Chondrocyte (in vitro differentiated cells): ENCODE results near the gene SEC14L1. TPM values are rescaled to one million over a fixed set of nuclear protein-coding genes. Genes with fewer than 3 reads are reported as not detected.

Experiments
- DNase-seq: peaks from one replicate; pipeline ENCODE4 v3.0.0; 2021; ENCODE audit warnings: mixed read lengths, low spot score
- H3K27ac Mint-ChIP-seq: one replicate; pipeline ENCODE4 v1.8.0; 2021; ENCODE audit warnings: mild to moderate bottlenecking, moderate library complexity, mixed read lengths; ENCODE audit not compliant: unreplicated experiment
- H3K27me3 Mint-ChIP-seq: 2 replicates; pipeline ENCODE4 v1.8.0; 2021; ENCODE audit warnings: low read depth, mixed read lengths
- H3K36me3 Mint-ChIP-seq: 2 replicates; pipeline ENCODE4 v1.8.0; 2021; ENCODE audit warnings: low read depth, mixed read lengths
- H3K4me1 Mint-ChIP-seq: 2 replicates; pipeline ENCODE4 v1.8.0; 2021; ENCODE audit warnings: low read depth, mild to moderate bottlenecking, mixed read lengths
- H3K4me3 Mint-ChIP-seq: one replicate; pipeline ENCODE4 v1.8.0; 2021; ENCODE audit warnings: mild to moderate bottlenecking, moderate library complexity, mixed read lengths; ENCODE audit not compliant: unreplicated experiment
- H3K9me3 Mint-ChIP-seq: 2 replicates; pipeline ENCODE4 v1.8.0; 2021; ENCODE audit warnings: low read depth, mixed read lengths
- total RNA-seq: library from RNA; stranded (reverse); gene quantifications from 3 replicates; pipeline ENCODE4 v1.2.1, GENCODE V29; 2021
- TF ChIP-seq, protein P1 (sequence below): fragments of 200-600 bp; sonication (generic); IDR thresholded peaks from 2 replicates; pipeline ENCODE4 v1.5.0; 2021; ENCODE audit warnings: antibody characterized with exemption, mild to moderate bottlenecking, moderate library complexity

Gene SEC14L1
- total RNA-seq, 1 donor from 2014 or later = 51.8 TPM

DNA sequence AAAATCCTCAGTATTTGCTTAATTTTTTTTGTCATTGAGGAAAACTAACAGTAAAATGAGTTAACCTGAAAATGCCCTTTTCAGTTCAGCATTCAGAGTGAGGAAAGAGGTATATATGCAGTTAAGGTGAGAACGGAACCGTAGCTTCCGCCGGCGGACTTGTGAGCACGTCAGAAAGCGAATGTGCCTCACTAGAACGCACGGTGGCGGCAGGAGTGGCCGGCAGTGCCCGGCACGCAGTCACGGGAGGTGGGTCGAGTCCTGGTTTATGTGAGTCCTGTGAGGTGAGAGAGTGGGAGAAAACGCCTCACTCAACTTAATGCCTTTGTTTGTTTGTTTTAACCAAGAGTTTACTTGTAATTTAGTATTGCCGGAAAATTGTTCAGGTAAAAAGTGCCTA lies 6.1 kb downstream of the SEC14L1 start:
- Mint-ChIP-seq H3K9me3 (no peaks in the 10 kb centered on the region), H3K4me3 (no peak overlapping the region), H3K27ac (no peak overlapping the region), H3K4me1 (peaks cover 45% of the 10 kb centered on the region), H3K27me3 (no peaks in the 10 kb centered on the region), H3K36me3 (peaks cover 17% of the 10 kb centered on the region)
- no peak for DNase-seq
- TF ChIP-seq, protein P1, sequence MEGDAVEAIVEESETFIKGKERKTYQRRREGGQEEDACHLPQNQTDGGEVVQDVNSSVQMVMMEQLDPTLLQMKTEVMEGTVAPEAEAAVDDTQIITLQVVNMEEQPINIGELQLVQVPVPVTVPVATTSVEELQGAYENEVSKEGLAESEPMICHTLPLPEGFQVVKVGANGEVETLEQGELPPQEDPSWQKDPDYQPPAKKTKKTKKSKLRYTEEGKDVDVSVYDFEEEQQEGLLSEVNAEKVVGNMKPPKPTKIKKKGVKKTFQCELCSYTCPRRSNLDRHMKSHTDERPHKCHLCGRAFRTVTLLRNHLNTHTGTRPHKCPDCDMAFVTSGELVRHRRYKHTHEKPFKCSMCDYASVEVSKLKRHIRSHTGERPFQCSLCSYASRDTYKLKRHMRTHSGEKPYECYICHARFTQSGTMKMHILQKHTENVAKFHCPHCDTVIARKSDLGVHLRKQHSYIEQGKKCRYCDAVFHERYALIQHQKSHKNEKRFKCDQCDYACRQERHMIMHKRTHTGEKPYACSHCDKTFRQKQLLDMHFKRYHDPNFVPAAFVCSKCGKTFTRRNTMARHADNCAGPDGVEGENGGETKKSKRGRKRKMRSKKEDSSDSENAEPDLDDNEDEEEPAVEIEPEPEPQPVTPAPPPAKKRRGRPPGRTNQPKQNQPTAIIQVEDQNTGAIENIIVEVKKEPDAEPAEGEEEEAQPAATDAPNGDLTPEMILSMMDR = no peak

DNA sequence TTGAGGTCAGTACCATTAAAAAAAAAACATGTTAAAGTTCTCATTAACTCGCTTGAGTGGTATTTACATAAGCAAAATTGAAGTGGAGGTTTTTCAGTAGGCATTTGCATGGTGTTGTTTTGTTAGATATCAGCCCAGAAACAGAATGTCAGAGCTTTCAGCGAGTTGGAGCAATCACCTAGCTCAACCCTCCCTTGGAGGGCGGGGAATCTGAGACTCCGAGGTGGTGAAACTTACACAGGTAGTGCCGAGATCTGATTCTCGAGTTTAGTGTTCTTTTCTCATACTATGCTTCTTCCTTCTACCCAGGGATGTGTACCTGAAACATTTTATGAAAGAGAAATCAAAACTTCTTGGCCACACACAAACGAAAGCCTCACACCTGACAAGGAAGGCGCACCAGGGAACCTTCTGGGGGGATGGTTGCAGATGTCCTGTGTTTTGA lies 6.6 kb downstream of the SEC14L1 start:
- no peaks in the 10 kb centered on the region for H3K9me3 Mint-ChIP-seq
- peaks cover 41% of the 10 kb centered on the region for H3K4me1 Mint-ChIP-seq
- DNase-seq = no peak
- H3K27me3 Mint-ChIP-seq = no peaks in the 10 kb centered on the region
- peaks cover 17% of the 10 kb centered on the region for H3K36me3 Mint-ChIP-seq
- no peak overlapping the region for H3K4me3 Mint-ChIP-seq
- H3K27ac Mint-ChIP-seq = no peak overlapping the region
- TF ChIP-seq, protein P1 = no peak

DNA sequence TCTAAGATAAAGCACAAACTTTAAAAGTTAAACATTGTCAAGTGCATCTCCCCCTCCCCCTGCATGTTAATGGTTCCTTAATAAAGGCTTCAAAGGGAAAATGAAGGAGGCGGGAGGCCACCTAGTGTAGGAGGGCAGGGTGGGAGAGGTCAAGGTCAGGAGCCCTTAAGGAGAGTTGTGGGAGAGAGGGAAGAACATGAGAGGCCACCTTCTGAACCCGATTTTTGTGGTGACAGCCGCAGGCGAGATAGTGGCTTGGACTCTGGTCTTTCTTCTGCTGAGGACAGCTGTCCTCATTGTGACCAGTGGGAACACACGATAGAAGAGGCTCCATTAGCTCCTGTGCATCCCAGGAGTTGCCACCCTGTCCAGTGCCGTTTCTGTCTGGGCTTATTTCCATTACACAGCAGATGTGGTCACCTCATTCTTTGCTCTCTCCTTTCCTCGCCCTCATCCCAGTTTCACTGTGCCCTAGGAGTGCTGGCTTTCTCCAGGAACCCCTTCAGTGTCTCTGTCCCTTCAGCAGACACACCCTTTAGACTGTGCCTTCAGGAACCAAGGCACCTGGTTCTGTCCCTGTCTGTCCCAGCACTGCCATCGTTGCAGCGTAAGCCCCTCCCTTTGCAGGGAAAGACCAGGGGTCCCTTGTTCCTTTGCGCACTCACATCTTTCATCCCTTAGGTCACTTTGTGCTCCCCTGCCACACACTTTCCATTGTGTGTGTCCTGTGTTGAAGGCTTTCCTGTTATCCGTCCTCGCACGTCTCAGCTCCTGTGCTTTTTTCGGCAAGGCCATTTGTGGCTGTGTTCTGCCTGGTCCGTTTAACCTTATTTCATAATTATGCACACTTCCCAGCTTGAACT lies 7.5 kb downstream of the SEC14L1 start:
- TF ChIP-seq, protein P1 = no peak
- peaks cover 41% of the 10 kb centered on the region for H3K4me1 Mint-ChIP-seq
- peaks cover 14% of the 10 kb centered on the region for H3K36me3 Mint-ChIP-seq
- no peak overlapping the region for H3K27ac Mint-ChIP-seq
- H3K27me3 Mint-ChIP-seq = no peaks in the 10 kb centered on the region
- no peak for DNase-seq
- no peak overlapping the region for H3K4me3 Mint-ChIP-seq
- no peaks in the 10 kb centered on the region for H3K9me3 Mint-ChIP-seq

DNA sequence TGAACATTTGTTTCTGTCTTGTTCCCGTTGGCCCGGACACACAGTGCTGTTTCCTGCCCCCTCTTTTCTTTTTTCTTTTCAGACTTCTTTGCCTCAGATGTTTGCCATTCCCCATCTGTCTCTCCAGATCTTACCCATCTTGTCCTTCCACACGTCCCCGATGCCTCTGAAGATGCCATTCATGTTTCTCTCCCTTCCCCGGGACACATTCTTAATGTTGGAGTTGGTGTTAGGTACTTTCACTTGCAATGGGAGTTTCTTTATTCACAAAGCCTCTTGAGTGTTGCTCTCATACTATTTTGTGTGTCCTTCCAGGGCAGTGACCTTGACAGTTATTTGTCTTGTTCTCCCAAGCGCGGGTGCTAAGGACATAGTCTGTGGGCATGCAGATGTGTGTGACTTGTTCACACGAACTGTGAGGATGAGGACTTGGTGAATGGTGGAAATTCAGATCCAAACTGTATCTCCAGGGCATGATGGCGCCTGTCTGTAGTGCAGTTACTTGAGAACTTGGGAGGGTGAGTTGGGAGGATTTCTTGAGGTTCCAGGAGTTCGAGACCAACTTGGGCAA lies 8.3 kb downstream of the SEC14L1 start:
- H3K27me3 Mint-ChIP-seq = no peaks in the 10 kb centered on the region
- H3K9me3 Mint-ChIP-seq = no peaks in the 10 kb centered on the region
- H3K4me1 Mint-ChIP-seq = peaks cover 47% of the 10 kb centered on the region
- H3K27ac Mint-ChIP-seq = no peak overlapping the region
- TF ChIP-seq, protein P1 = no peak
- DNase-seq = no peak
- no peak overlapping the region for H3K4me3 Mint-ChIP-seq
- H3K36me3 Mint-ChIP-seq = peaks cover 14% of the 10 kb centered on the region

DNA sequence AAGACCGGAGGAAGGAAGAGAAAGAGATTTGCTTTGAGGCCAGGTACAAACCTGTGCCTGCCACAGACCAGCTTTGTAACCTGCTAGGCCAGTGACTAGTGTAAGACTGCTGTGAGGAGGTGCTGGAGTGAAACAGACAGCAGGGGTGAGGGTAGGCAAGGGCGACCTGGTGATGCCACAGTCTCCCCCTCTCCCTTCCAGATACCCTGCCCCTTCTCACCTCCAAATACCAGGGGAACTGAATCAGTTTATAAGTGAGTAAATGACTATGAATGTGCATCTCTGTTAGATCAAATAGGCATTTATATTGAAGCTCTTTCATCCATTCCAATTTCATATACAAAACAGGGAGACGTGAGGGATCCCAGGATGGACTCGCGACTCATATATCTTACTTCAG lies 9.4 kb downstream of the SEC14L1 start:
- H3K27me3 Mint-ChIP-seq = no peaks in the 10 kb centered on the region
- no peak overlapping the region for H3K27ac Mint-ChIP-seq
- H3K9me3 Mint-ChIP-seq = no peaks in the 10 kb centered on the region
- H3K4me1 Mint-ChIP-seq = peaks cover 48% of the 10 kb centered on the region
- TF ChIP-seq, protein P1 = no peak
- no peak overlapping the region for H3K4me3 Mint-ChIP-seq
- H3K36me3 Mint-ChIP-seq = peaks cover 14% of the 10 kb centered on the region
- no peak for DNase-seq
